IMR-90 (cell line): Measurements from ENCODE around the gene ANXA4. TPM values are rescaled to one million over a fixed set of nuclear protein-coding genes. Genes with fewer than 3 reads are reported as not detected.

Experiments
- ATAC-seq: fragments of 200-7000 bp; cut with Tn5 transposase; 2 replicates; pipeline ENCODE4 v1.9.1; 2020; ENCODE audit warnings: low read depth, mild to moderate bottlenecking, moderate library complexity
- BruUV-seq: library from RNA; stranded (reverse); fragments of 400-500 nt; replicated peaks from 2 replicates; lab custom pipeline; 2021; lab: Mats Ljungman, UMichigan
- CTCF ChIA-PET: fragments of 300-600 bp; formaldehyde crosslinking; extraction: SDS; loops from one replicate; lab custom pipeline; 2021; ENCODE audit warnings: antibody characterized with exemption; lab: Yijun Ruan, JAX
- POLR2A ChIA-PET: fragments of 300-600 bp; sonication (Branson Sonifier 250); formaldehyde crosslinking; loops from one replicate; lab custom pipeline; 2022; ENCODE audit warnings: antibody characterized with exemption; ENCODE audit not compliant: unreplicated experiment; lab: Charles Lee
- DNase-seq: peaks from one replicate; pipeline ENCODE4 v3.0.0; 2013
- H2AFZ ChIP-seq: replicated peaks from 2 replicates; pipeline ENCODE3; 2013; ENCODE audit warnings: low read length, mild to moderate bottlenecking; ENCODE audit not compliant: poor library complexity
- H2AK5ac ChIP-seq: 2 replicates; pipeline ENCODE4 v1.6.1; 2013; ENCODE audit warnings: low read depth, low read length, inconsistent platforms
- H2AK9ac ChIP-seq: replicated peaks from 2 replicates; pipeline ENCODE3; 2013; ENCODE audit warnings: mild to moderate bottlenecking, low read depth, low read length, moderate library complexity; ENCODE audit not compliant: poor library complexity
- H2BK120ac ChIP-seq: 2 replicates; pipeline ENCODE4 v1.6.1; 2013; ENCODE audit warnings: low read depth, low read length, inconsistent platforms
- H2BK15ac ChIP-seq: 3 replicates; pipeline ENCODE4 v1.6.1; 2013; ENCODE audit warnings: low read depth, low read length, inconsistent platforms
- H2BK20ac ChIP-seq: 2 replicates; pipeline ENCODE4 v1.6.1; 2013; ENCODE audit warnings: low read depth, mild to moderate bottlenecking, inconsistent platforms, low read length, moderate library complexity
- H2BK5ac ChIP-seq: 2 replicates; pipeline ENCODE4 v1.6.1; 2013; ENCODE audit warnings: mild to moderate bottlenecking, low read depth, low read length, inconsistent platforms; ENCODE audit not compliant: poor library complexity, severe bottlenecking
- H3K14ac ChIP-seq: replicated peaks from 2 replicates; pipeline ENCODE4 v1.6.1; 2013; ENCODE audit warnings: low read depth, low read length, inconsistent platforms
- H3K18ac ChIP-seq: 2 replicates; pipeline ENCODE4 v1.6.1; 2013; ENCODE audit warnings: low read depth, low read length, control low read depth
- H3K23ac ChIP-seq: 2 replicates; pipeline ENCODE4 v1.6.1; 2013; ENCODE audit warnings: low read depth, low read length, inconsistent platforms
- H3K27ac ChIP-seq: 2 replicates; pipeline ENCODE4 v1.5.1; 2013; ENCODE audit warnings: mild to moderate bottlenecking, control low read depth, low read length; ENCODE audit not compliant: insufficient read depth
- H3K27me3 ChIP-seq: 2 replicates; pipeline ENCODE4 v1.6.1; 2013; ENCODE audit warnings: low read length; ENCODE audit not compliant: control insufficient read depth, insufficient read depth
- H3K36me3 ChIP-seq: 2 replicates; pipeline ENCODE4 v1.6.1; 2013; ENCODE audit warnings: low read length, mixed read lengths; ENCODE audit not compliant: control insufficient read depth, insufficient read depth
- H3K4ac ChIP-seq: 2 replicates; pipeline ENCODE4 v1.6.1; 2013; ENCODE audit warnings: low read depth, low read length, inconsistent platforms
- H3K4me1 ChIP-seq: 2 replicates; pipeline ENCODE4 v1.6.1; 2013; ENCODE audit warnings: low read length, mixed read lengths; ENCODE audit not compliant: control insufficient read depth, insufficient read depth
- H3K4me2 ChIP-seq: 2 replicates; pipeline ENCODE4 v1.6.1; 2013; ENCODE audit warnings: low read depth, mild to moderate bottlenecking, control low read depth, low read length, moderate library complexity
- H3K4me3 ChIP-seq: 2 replicates; pipeline ENCODE4 v1.5.1; 2013; ENCODE audit warnings: low read depth, mild to moderate bottlenecking, control low read depth, low read length, moderate library complexity; ENCODE audit not compliant: insufficient read depth
- H3K56ac ChIP-seq: 2 replicates; pipeline ENCODE4 v1.6.1; 2013; ENCODE audit warnings: low read length, inconsistent platforms; ENCODE audit not compliant: insufficient read depth; ENCODE audit errors: extremely low read depth
- H3K79me1 ChIP-seq, 2 experiments: 2 replicates each; pipeline ENCODE4 v1.6.1; 2013; ENCODE audit warnings: low read length in 2 of 2, inconsistent platforms in 1 of 2, low read depth in 1 of 2
- H3K9ac ChIP-seq: 2 replicates; pipeline ENCODE4 v1.6.1; 2013; ENCODE audit warnings: low read depth, low read length, control low read depth
- H3K9me1 ChIP-seq: 2 replicates; pipeline ENCODE4 v1.6.1; 2013; ENCODE audit warnings: low read length, inconsistent platforms; ENCODE audit not compliant: insufficient read depth
- H3K9me3 ChIP-seq: 2 replicates; pipeline ENCODE4 v1.6.1; 2013; ENCODE audit warnings: low read length; ENCODE audit not compliant: control insufficient read depth, insufficient read depth
- H4K20me1 ChIP-seq: 2 replicates; pipeline ENCODE4 v1.6.1; 2013; ENCODE audit warnings: low read length, inconsistent platforms; ENCODE audit not compliant: insufficient read depth
- H4K5ac ChIP-seq: 2 replicates; pipeline ENCODE4 v1.6.1; 2013; ENCODE audit warnings: mild to moderate bottlenecking, low read depth, low read length, control low read depth
- H4K8ac ChIP-seq, 2 experiments: 2 replicates each; pipeline ENCODE4 v1.6.1; 2013; ENCODE audit warnings: low read depth in 2 of 2, low read length in 2 of 2, control low read depth in 1 of 2, inconsistent platforms in 1 of 2
- H4K91ac ChIP-seq: 2 replicates; pipeline ENCODE4 v1.6.1; 2013; ENCODE audit warnings: low read depth, low read length, inconsistent platforms; ENCODE audit not compliant: insufficient read depth
- CHD1 ChIP-seq: IDR thresholded peaks from 2 replicates; pipeline ENCODE4 v1.6.1; 2012; ENCODE audit warnings: low read depth, low read length, improper control_type of control experiment
- ELK1 ChIP-seq: fragments of 150-350 bp; IDR thresholded peaks from 2 replicates; pipeline ENCODE4 v1.6.1; 2016; ENCODE audit warnings: low read depth, mild to moderate bottlenecking, low read length, moderate library complexity, borderline replicate concordance
- FOS ChIP-seq: fragments of 150-350 bp; IDR thresholded peaks from 2 replicates; pipeline ENCODE4 v1.6.1; 2016; ENCODE audit warnings: low read depth, low read length
- MAFK ChIP-seq: IDR thresholded peaks from 2 replicates; pipeline ENCODE4 v1.6.1; 2012; ENCODE audit warnings: low read depth, low read length, improper control_type of control experiment
- MAZ ChIP-seq: IDR thresholded peaks from 2 replicates; pipeline ENCODE4 v1.6.1; 2012; ENCODE audit warnings: low read depth, mild to moderate bottlenecking, low read length, improper control_type of control experiment, moderate library complexity, borderline replicate concordance
- MXI1 ChIP-seq: IDR thresholded peaks from 2 replicates; pipeline ENCODE4 v1.6.1; 2012; ENCODE audit warnings: low read depth, mild to moderate bottlenecking, low read length, moderate library complexity, borderline replicate concordance
- NFE2L2 ChIP-seq: fragments of 150-350 bp; IDR thresholded peaks from 2 replicates; pipeline ENCODE4 v1.6.1; 2016; ENCODE audit warnings: low read depth, mild to moderate bottlenecking, low read length
- RAD21 ChIP-seq: IDR thresholded peaks from 2 replicates; pipeline ENCODE4 v1.6.1; 2012; ENCODE audit warnings: low read length, improper control_type of control experiment
- RCOR1 ChIP-seq: IDR thresholded peaks from 2 replicates; pipeline ENCODE4 v1.6.1; 2012; ENCODE audit warnings: mild to moderate bottlenecking, low read length, improper control_type of control experiment; ENCODE audit not compliant: insufficient replicate concordance
- WGBS, 2 experiments: methylation state at CpG; one replicate each; pipeline versions ENCODE4 v1.1.5 to v1.1.7; 2013; ENCODE audit warnings: missing lambda C conversion rate in 2 of 2; ENCODE audit not compliant: insufficient read length in 1 of 2; ENCODE audit errors: extremely low coverage in 2 of 2; 5-methylcytosine and 5-hydroxymethylcytosine counted together
- dilution Hi-C: fragments of 300-500 bp; cut with HindIII; formaldehyde crosslinking; loops from one replicate; pipeline ENCODE4 v1.14.3; 2018; ENCODE audit warnings: low sequenced_read_pairs; ENCODE audit not compliant: unreplicated experiment
- in situ Hi-C: fragments of 300-500 bp; cut with MboI; formaldehyde crosslinking; loops from 3 replicates; pipeline ENCODE4 v1.14.3; 2019; ENCODE audit warnings: low sequenced_read_pairs, inconsistent platforms, mixed read lengths
- intact Hi-C: fragments of 100-400 bp; cut with micrococcal nuclease; formaldehyde crosslinking; loops from 2 replicates; pipeline ENCODE4 v1.10.0; 2022
- polyA plus RNA-seq, 3 experiments: library from polyadenylated mRNA; depleted of rRNA; stranded (reverse); fragments of >200 nt; gene quantifications; 2 replicates each; pipeline ENCODE4 v1.2.3, GENCODE V29; 2012; ENCODE audit warnings: low replicate concordance in 1 of 3
- total RNA-seq: library from RNA; depleted of rRNA; stranded (reverse); fragments of >200 nt; gene quantifications from 2 replicates; pipeline ENCODE4 v1.2.3, GENCODE V29; 2012

ANXA4 gene
- total and polyA plus RNA-seq, 2 of the 4 experiments (the other 2 are of a cell fraction), result 22.2 to 72.0 TPM

DNA sequence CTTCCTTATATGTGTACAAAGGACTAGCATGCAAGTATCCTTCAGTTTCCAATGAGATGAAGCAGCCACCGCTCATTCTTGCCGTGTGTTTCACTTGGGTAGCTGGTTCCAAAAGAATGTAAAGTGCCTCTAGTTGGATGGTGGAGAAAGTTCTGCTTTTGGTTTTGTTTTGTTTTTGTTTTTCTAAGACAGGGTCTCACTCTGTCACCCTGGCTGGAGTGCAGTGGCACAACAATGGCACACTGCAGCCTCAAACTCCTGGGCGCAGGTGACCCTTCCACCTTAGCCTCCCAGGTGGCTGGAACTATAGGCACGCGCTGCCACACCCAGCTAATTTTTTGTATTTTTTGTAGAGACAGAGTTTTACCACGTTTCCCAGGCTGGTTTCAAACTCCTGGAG, 8.3 kb downstream of the ANXA4 start:
- no peak overlapping the region for H3K4ac ChIP-seq
- no TSS peak for BruUV-seq
- no peak overlapping the region for H2AFZ ChIP-seq
- no peak overlapping the region for H2BK20ac ChIP-seq
- TF ChIP-seq MAZ (no peak), CHD1 (no peak), FOS (no peak), ELK1 (no peak), MXI1 (no peak), RCOR1 (no peak), MAFK (no peak), NFE2L2 (no peak), RAD21 (no peak)
- WGBS, 2 experiments, result 90% methylated on average over 2 of the region's 6 CpGs; no CpG with 5 or more reads in 1 of the 2 experiments
- H3K27me3 ChIP-seq, result no peaks in the 10 kb centered on the region
- H3K4me2 ChIP-seq, result no peak overlapping the region
- H3K9me1 ChIP-seq, result peaks cover 8% of the 10 kb centered on the region
- no peak overlapping the region for H2BK120ac ChIP-seq
- H3K36me3 ChIP-seq, result no peaks in the 10 kb centered on the region
- H2AK5ac ChIP-seq, result no peak overlapping the region
- no peak for DNase-seq
- no peak overlapping the region for H3K23ac ChIP-seq
- H2AK9ac ChIP-seq, result no peak overlapping the region
- H4K5ac ChIP-seq, result no peak overlapping the region
- peaks cover 14% of the 10 kb centered on the region; the same call in 1 of the 2 replicates for H4K20me1 ChIP-seq
- peaks cover 30 to 76% of the 10 kb centered on the region in 2 experiments for H3K79me1 ChIP-seq
- no peaks in the 10 kb centered on the region for H3K9me3 ChIP-seq
- dilution Hi-C loops, result no loop called here
- ATAC-seq, result no peak
- POLR2A ChIA-PET, result no interaction called here
- H4K91ac ChIP-seq, result no peak overlapping the region
- no peak overlapping the region for H3K14ac ChIP-seq
- H3K27ac ChIP-seq, result no peak overlapping the region
- no peak overlapping the region for H3K18ac ChIP-seq
- no peaks in the 10 kb centered on the region for H3K4me1 ChIP-seq
- H2BK15ac ChIP-seq, result no peak overlapping the region
- intact Hi-C loops, result no loop called here
- H3K56ac ChIP-seq, result no peak overlapping the region
- in situ Hi-C loops, result no loop called here
- CTCF ChIA-PET, result interaction anchor here (0.6 kb wide), 1 partner anchor 394 kb away, joined by 3 read pairs; no protein-coding TSS in a partner anchor
- H4K8ac ChIP-seq, result no peak overlapping the region
- no peak overlapping the region for H3K4me3 ChIP-seq
- H2BK5ac ChIP-seq, result no peak overlapping the region
- H3K9ac ChIP-seq, result no peak overlapping the region
